H1 (cell line): ENCODE measurements around the gene VAMP2. TPM values are rescaled to one million over a fixed set of nuclear protein-coding genes. Genes with fewer than 3 reads are reported as not detected.

ENCODE experiments used
- CBX8 ChIP-seq: fragments of 300-800, 300-1000 bp; sonication (generic); IDR thresholded peaks from 2 replicates; pipeline ENCODE4 v1.7.1; 2016; ENCODE audit warnings: low read depth, low read length, borderline replicate concordance
- CEBPB ChIP-seq: IDR thresholded peaks from 2 replicates; pipeline ENCODE4 v1.6.1; 2012; ENCODE audit warnings: low read depth, low read length
- CHD7 ChIP-seq: fragments of 300-600 bp; sonication (generic); IDR thresholded peaks from 2 replicates; pipeline ENCODE4 v1.7.1; 2012; ENCODE audit warnings: low read length, moderate library complexity, mild to moderate bottlenecking, inconsistent platforms; ENCODE audit not compliant: insufficient replicate concordance
- JUN ChIP-seq: IDR thresholded peaks from 2 replicates; pipeline ENCODE4 v1.6.1; 2011; ENCODE audit warnings: low read depth, mild to moderate bottlenecking, improper control_type of control experiment, low read length
- NRF1 ChIP-seq: IDR thresholded peaks from 2 replicates; pipeline ENCODE4 v1.6.1; 2011; ENCODE audit warnings: mild to moderate bottlenecking, low read depth, low read length, improper control_type of control experiment
- SP2 ChIP-seq: IDR thresholded peaks from 2 replicates; pipeline ENCODE4 v1.6.1; 2012; ENCODE audit warnings: mild to moderate bottlenecking, low read length, inconsistent platforms
- TAF7 ChIP-seq: optimal IDR thresholded peaks from 2 replicates; pipeline ENCODE3; 2011; ENCODE audit warnings: low read depth, mild to moderate bottlenecking, inconsistent platforms, low read length, moderate library complexity, borderline replicate concordance
- polyA plus RNA-seq, 7 experiments: library from polyadenylated mRNA; depleted of rRNA in 3 of 7; stranded (reverse) in 5 of 7; unstranded in 2 of 7; fragments of >200 nt in 5 of 7; fragments of 200-250 nt in 2 of 7; gene quantifications; 1 replicate in 5 of 7; 2 replicates in 1 of 7; 4 replicates in 1 of 7; pipeline versions ENCODE4 v1.2.1 to v1.2.3, GENCODE V29; 2011 to 2013; ENCODE audit warnings: missing spikeins in 2 of 7, mixed read lengths in 2 of 7
- total RNA-seq: library from RNA; stranded (reverse); fragmentation: NEBNext Ultra II Directional; extraction: Animal tissue kit (Norgen Biotek cat#: 25700); gene quantifications from 2 replicates; pipeline ENCODE4 v1.2.1, GENCODE V29; 2021

Gene VAMP2
- total and polyA plus RNA-seq, 2 of the 8 experiments (the other 6 are each of a cell fraction or from before 2014, with no cell fraction given) = 19.3 to 20.5 TPM

GRCh38 chr17:8138672-8139371 is 23.9 kb downstream of the VAMP2 start (continued):
- TF ChIP-seq CEBPB (no peak), CBX8 (no peak), CHD7 (no peak), SP2 (no peak), JUN (peak; percentile 94), NRF1 (peak; percentile 38; the same call in 1 of the 2 replicates), TAF7 (peak; percentile 94)
